ENCODE measurements around the gene GLYATL3.
"Not testable (repeated sequence)": the region's sequence is repeated elsewhere in the genome, so short reads cannot be mapped to it uniquely, and the experiment has no call there.

GLYATL3 gene

GRCh38 chr6:49499623-49500022 is at the start of gene GLYATL3:
Gene GLYATL3, plus strand, starts transcription at chr6:49499923. Its CDS starts 12,068 bp downstream, at chr6:49511991.
- peaks cover 0 to 6% of the 10 kb centered on the region in 2 donors for H3K27me3 Mint-ChIP-seq
- no peak within 1 kb of the TSS for H3K27ac Mint-ChIP-seq
- DNase-seq (no peak), ATAC-seq (replicated peaks) (no peak)
- H3K36me3 Mint-ChIP-seq: peaks cover 0 to 3% of the 10 kb centered on the region in 2 donors
- no peaks in the 10 kb centered on the region for H3K9me3 Mint-ChIP-seq
- H3K4me3 Mint-ChIP-seq: no peak within 1 kb of the TSS
- no peaks in the 10 kb centered on the region for H3K4me1 Mint-ChIP-seq

GRCh38 chr6:49453221-49453620 is 46.5 kb upstream of the GLYATL3 start:
- peaks cover 15 to 25% of the 10 kb centered on the region in 2 donors for H3K36me3 Mint-ChIP-seq
- no peak overlapping the region for H3K4me3 Mint-ChIP-seq
- no peak overlapping the region for H3K27ac Mint-ChIP-seq
- H3K9me3 Mint-ChIP-seq: no peaks in the 10 kb centered on the region
- no peak for ATAC-seq (replicated peaks)
- no peaks in the 10 kb centered on the region for H3K4me1 Mint-ChIP-seq
- no peak for DNase-seq
- H3K27me3 Mint-ChIP-seq: no peaks in the 10 kb centered on the region

DNA sequence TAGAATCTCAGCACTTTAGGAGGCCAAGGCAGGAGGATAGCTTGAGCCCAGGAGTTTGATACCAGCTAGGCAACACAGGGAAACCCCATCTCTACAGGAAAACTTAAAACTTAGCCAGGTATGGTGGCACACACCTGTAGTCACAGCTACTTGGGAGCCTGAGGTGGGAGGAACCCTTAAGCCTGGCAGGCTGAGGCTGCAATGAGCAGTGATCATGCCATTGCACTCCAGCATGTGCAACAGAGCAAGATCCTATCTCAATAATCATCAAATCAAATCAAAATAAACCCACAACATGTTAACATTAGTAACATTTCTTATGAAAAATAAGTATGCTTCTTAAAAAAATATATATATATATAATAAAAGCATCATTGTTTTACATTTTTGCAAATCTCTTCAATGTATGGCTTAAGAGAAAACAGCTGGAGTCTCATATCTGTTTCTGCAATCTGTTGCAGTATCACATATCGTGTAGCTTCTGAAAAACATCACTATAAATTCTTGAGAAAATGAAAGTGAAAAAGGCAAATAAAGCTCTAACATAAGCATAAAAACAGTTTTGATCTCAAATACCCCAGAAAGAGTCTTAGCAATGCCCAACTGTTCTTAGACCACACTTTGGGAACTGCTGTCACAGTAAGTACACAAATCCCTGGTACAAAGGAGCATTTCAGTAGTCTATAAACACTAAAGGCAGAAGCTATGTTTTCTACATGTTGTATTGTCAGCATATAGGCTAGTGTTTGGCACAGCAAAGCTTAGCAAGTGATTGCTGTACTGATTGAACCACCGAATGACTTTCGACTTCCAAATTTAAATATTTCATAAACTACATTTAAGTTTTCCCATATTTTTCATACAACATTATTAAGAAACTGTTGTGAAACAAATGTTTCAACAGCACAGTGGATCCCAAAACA is 44.7 kb upstream of the GLYATL3 start:
- ATAC-seq (replicated peaks) (no peak), DNase-seq (no peak)
- Mint-ChIP-seq H3K4me3 (no peak overlapping the region), H3K9me3 (no peaks in the 10 kb centered on the region), H3K27me3 (no peaks in the 10 kb centered on the region), H3K4me1 (peaks cover 2 to 11% of the 10 kb centered on the region in 2 donors), H3K27ac (no peak overlapping the region), H3K36me3 (peaks cover 15 to 25% of the 10 kb centered on the region in 2 donors)

- H3K4me1 Mint-ChIP-seq: peaks cover 11 to 29% of the 10 kb centered on the region in 2 donors
- DNase-seq (no peak), ATAC-seq (replicated peaks) (no peak)
- no peak overlapping the region for H3K4me3 Mint-ChIP-seq
- H3K27ac Mint-ChIP-seq: no peak overlapping the region
- no peaks in the 10 kb centered on the region for H3K9me3 Mint-ChIP-seq
- no peaks in the 10 kb centered on the region for H3K27me3 Mint-ChIP-seq
- H3K36me3 Mint-ChIP-seq: peaks cover 13 to 19% of the 10 kb centered on the region in 2 donors
Measured at GRCh38 chr6:49457771-49458170, 42.0 kb upstream of the GLYATL3 start.

- Mint-ChIP-seq H3K9me3 (no peaks in the 10 kb centered on the region), H3K27me3 (no peaks in the 10 kb centered on the region), H3K36me3 (peaks cover 4 to 8% of the 10 kb centered on the region in 2 donors), H3K4me3 (peak overlapping the region; percentile 92 to 95), H3K27ac (peak overlapping the region; percentile 82), H3K4me1 (peaks cover 21 to 48% of the 10 kb centered on the region in 2 donors)
- DNase-seq (no peak), ATAC-seq (replicated peaks) (no peak)
Measured at GRCh38 chr6:49462071-49462470, 37.7 kb upstream of the GLYATL3 start.

DNA sequence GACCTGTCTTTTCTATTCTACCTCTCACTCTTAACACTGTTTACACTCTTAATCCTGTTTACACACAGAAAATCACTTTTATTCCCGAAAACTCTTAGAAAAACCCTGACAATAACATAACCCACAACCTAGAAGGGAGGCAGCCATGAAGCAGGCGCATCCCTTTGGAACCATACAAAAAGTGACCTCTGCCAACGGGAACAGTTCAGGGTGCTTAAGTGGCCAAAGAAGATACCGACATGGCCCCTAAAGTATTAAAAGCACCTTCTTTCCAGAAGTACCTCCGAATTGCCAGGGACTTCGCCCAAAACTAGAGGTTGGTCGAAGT is 37.2 kb upstream of the GLYATL3 start:
- ATAC-seq (replicated peaks) (peak; percentile 13 to 17), DNase-seq (no peak)
- Mint-ChIP-seq H3K9me3 (no peaks in the 10 kb centered on the region), H3K4me3 (peak overlapping the region; percentile 92 to 95), H3K27ac (peak overlapping the region; percentile 96), H3K4me1 (peaks cover 21 to 49% of the 10 kb centered on the region in 2 donors), H3K27me3 (no peaks in the 10 kb centered on the region), H3K36me3 (peaks cover 2 to 7% of the 10 kb centered on the region in 2 donors)

DNA sequence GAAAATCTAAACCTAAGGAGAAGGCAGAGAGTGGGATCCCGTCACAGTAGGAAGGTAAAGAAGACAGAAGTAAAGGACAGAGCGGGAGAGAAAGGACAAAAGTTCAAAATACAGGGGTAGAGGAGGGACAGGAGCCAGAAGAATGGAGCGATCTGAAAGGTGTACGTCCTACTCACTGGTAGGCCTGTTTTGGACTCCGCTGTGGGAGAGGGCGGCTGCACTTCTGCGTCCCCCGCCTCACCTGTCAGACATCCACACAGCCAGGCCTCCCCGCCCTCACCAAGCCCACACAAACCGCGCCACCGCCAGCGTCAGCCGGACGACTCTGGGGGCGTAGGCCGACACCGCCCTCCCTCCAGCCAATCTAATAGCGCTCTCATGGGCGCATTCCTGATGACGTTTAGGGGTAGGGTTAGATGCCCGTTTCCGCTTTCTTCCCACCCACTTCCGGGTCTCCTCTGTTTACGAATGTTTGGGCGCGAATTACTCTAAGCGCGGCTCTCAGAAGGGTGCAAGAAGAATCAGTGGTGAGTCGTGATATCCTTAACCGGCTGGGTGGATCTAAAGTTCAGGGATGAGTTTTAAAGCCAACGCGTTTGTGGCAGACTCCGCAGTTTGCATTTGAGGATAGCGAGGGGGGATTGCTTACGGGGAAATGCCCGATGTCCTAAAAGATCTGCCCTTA is 36.7 kb upstream of the GLYATL3 start, which contains the start of the genes CENPQ and MMUT:
TSS of gene CENPQ (plus strand) at position 444 of the 685 bp plus-strand sequence. CDS start 6,807 bp downstream, outside the sequence.
TSS of gene MMUT (minus strand) at position 327 of the 685 bp plus-strand sequence. CDS start 3,787 bp downstream, outside the sequence.
- peaks cover 24 to 54% of the 10 kb centered on the region in 2 donors for H3K4me1 Mint-ChIP-seq
- ATAC-seq (replicated peaks) (peak; percentile 99 to 100), DNase-seq (peak; percentile 90)
- no peaks in the 10 kb centered on the region for H3K9me3 Mint-ChIP-seq
- peak within 1 kb of the TSS; percentile 96 for H3K27ac Mint-ChIP-seq
- H3K27me3 Mint-ChIP-seq: no peaks in the 10 kb centered on the region
- H3K36me3 Mint-ChIP-seq: peaks cover 2 to 11% of the 10 kb centered on the region in 2 donors
- peak within 1 kb of the TSS; percentile 92 to 95 for H3K4me3 Mint-ChIP-seq

- H3K36me3 Mint-ChIP-seq: peaks cover 3 to 9% of the 10 kb centered on the region in 2 donors
- no peaks in the 10 kb centered on the region for H3K27me3 Mint-ChIP-seq
- DNase-seq (no peak), ATAC-seq (replicated peaks) (peak in 1 of 2 donors; percentile 4)
- peak overlapping the region; percentile 92 to 95 for H3K4me3 Mint-ChIP-seq
- peak overlapping the region; percentile 96 for H3K27ac Mint-ChIP-seq
- peaks cover 24 to 59% of the 10 kb centered on the region in 2 donors for H3K4me1 Mint-ChIP-seq
- H3K9me3 Mint-ChIP-seq: no peaks in the 10 kb centered on the region
Measured at GRCh38 chr6:49463612-49463967, 36.1 kb upstream of the GLYATL3 start.

GRCh38 chr6:49464691-49465090 is 35.0 kb upstream of the GLYATL3 start:
- Mint-ChIP-seq H3K27me3 (no peaks in the 10 kb centered on the region), H3K36me3 (peaks cover 3% of the 10 kb centered on the region in 2 donors), H3K4me3 (peak overlapping the region; percentile 44 to 50), H3K4me1 (peaks cover 21 to 56% of the 10 kb centered on the region in 2 donors), H3K27ac (no peak overlapping the region), H3K9me3 (no peaks in the 10 kb centered on the region)
- ATAC-seq (replicated peaks) (no peak), DNase-seq (no peak)

- Mint-ChIP-seq H3K4me3 (no peak overlapping the region), H3K27me3 (no peaks in the 10 kb centered on the region), H3K27ac (no peak overlapping the region), H3K9me3 (no peaks in the 10 kb centered on the region), H3K4me1 (peaks cover 13 to 35% of the 10 kb centered on the region in 2 donors), H3K36me3 (peaks cover 5 to 14% of the 10 kb centered on the region in 2 donors)
- no peak for ATAC-seq (replicated peaks)
- no peak for DNase-seq
Measured at GRCh38 chr6:49468042-49468441, 31.7 kb upstream of the GLYATL3 start.

- ATAC-seq (replicated peaks); H3K4me1 Mint-ChIP-seq; H3K4me3 Mint-ChIP-seq; H3K27me3 Mint-ChIP-seq; DNase-seq; H3K27ac Mint-ChIP-seq; H3K9me3 Mint-ChIP-seq: not testable (repeated sequence)
- peaks cover 20 to 46% of the 10 kb centered on the region in 2 donors for H3K36me3 Mint-ChIP-seq
Measured at GRCh38 chr6:49476564-49476963, 23.2 kb upstream of the GLYATL3 start.

DNA sequence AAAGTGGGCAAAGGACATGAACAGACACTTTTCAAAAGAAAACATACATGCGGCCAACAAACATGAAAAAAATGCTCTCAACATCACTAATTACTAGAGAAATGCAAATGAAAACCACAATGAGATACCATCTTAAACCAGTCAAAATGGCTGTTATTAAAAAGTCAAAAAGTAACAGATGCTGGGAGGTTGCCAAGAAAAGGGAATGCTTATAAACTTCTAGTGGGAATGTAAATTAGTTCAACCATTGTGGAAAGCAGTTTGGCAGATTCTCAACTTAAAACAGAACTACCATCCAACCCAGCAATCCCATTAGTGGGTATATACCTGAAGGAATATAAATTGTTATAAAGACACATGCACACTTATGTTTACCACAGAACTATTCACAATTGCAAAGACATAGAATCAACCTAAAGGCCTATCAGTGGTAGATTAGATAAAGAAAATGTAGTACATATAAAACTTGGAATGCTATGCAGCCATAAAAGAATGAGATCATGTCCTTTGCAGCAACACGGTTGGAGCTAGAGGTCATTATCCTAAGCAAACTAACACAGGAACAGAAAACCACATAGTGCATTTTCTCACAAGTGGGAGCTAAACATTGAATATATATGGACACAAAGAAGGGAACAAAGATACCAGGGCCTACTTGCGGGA is 20.3 kb upstream of the GLYATL3 start:
- H3K9me3 Mint-ChIP-seq: no peaks in the 10 kb centered on the region
- no peaks in the 10 kb centered on the region for H3K4me1 Mint-ChIP-seq
- no peaks in the 10 kb centered on the region for H3K27me3 Mint-ChIP-seq
- no peak overlapping the region for H3K27ac Mint-ChIP-seq
- peaks cover 18 to 37% of the 10 kb centered on the region in 2 donors for H3K36me3 Mint-ChIP-seq
- DNase-seq: no peak
- ATAC-seq (replicated peaks): no peak
- no peak overlapping the region for H3K4me3 Mint-ChIP-seq

- ATAC-seq (replicated peaks); DNase-seq; H3K27ac Mint-ChIP-seq; H3K27me3 Mint-ChIP-seq; H3K4me1 Mint-ChIP-seq; H3K9me3 Mint-ChIP-seq; H3K4me3 Mint-ChIP-seq: not testable (repeated sequence)
- peaks cover 16 to 34% of the 10 kb centered on the region in 2 donors for H3K36me3 Mint-ChIP-seq
Measured at GRCh38 chr6:49481846-49482245, 17.9 kb upstream of the GLYATL3 start.

GRCh38 chr6:49483380-49483779 is 16.3 kb upstream of the GLYATL3 start:
- not testable (repeated sequence) for H3K27ac Mint-ChIP-seq; H3K4me1 Mint-ChIP-seq; DNase-seq; H3K9me3 Mint-ChIP-seq; ATAC-seq (replicated peaks); H3K27me3 Mint-ChIP-seq; H3K4me3 Mint-ChIP-seq
- H3K36me3 Mint-ChIP-seq: peaks cover 16 to 42% of the 10 kb centered on the region in 2 donors
